HT-29 (cell line): ENCODE results near the gene CFLAR. TPM values are rescaled to one million over a fixed set of nuclear protein-coding genes. Genes with fewer than 3 reads are reported as not detected.
"Not testable (repeated sequence)": the region's sequence is repeated elsewhere in the genome, so short reads cannot be mapped to it uniquely, and the experiment has no call there.

Experiments
- DNase-seq: peaks from one replicate; pipeline ENCODE4 v3.0.0-alpha.2; 2015; ENCODE audit warnings: low spot score
- total RNA-seq: library from RNA; depleted of rRNA; stranded (reverse); fragments of >200 nt; shearing (Covaris generic); gene quantifications from 2 replicates; pipeline ENCODE4 v1.2.3, GENCODE V29; 2014; rRNA removed

Gene CFLAR
- total RNA-seq, result 30.6 and 41.2 TPM in 2 replicates

- DNase-seq, result peak; percentile 84
Observed at GRCh38 chr2:201116115-201116958, at the start of gene CFLAR. CFLAR (plus strand) TSS chr2:201116164; CDS start chr2:201129866, 13,702 bp downstream.

- DNase-seq, result peak; percentile 52
Observed at GRCh38 chr2:201070948-201071478, 45.0 kb upstream of the CFLAR start.

GRCh38 chr2:201071479-201072200 is 44.3 kb upstream of the CFLAR start, which contains the start of the genes HYCC2 and NDUFB3:
HYCC2 (minus strand) TSS chr2:201071671; CDS start chr2:201024009, 47,662 bp downstream.
NDUFB3 (plus strand) TSS chr2:201072001; CDS start chr2:201078883, 6,882 bp downstream.
- peak; percentile 97 for DNase-seq

- DNase-seq, result no peak
Observed at GRCh38 chr2:201072201-201072530, 43.8 kb upstream of the CFLAR start.

GRCh38 chr2:201073071-201073470 is 42.9 kb upstream of the CFLAR start:
- DNase-seq, result no peak

- DNase-seq, result no peak
Observed at GRCh38 chr2:201074996-201075395, 41.0 kb upstream of the CFLAR start.

- DNase-seq, result no peak
Observed at GRCh38 chr2:201084863-201085262, 31.1 kb upstream of the CFLAR start.

GRCh38 chr2:201090574-201090973 is 25.4 kb upstream of the CFLAR start:
- no peak for DNase-seq

- DNase-seq, result no peak
Observed at GRCh38 chr2:201093573-201093972, 22.4 kb upstream of the CFLAR start.

- DNase-seq, result no peak
Observed at GRCh38 chr2:201100497-201100896, 15.5 kb upstream of the CFLAR start.

GRCh38 chr2:201105759-201106158 is 10.2 kb upstream of the CFLAR start:
- DNase-seq, result no peak

- no peak for DNase-seq
Observed at GRCh38 chr2:201107624-201108023, 8.3 kb upstream of the CFLAR start.

GRCh38 chr2:201108341-201108740 is 7.6 kb upstream of the CFLAR start:
- DNase-seq, result no peak

- no peak for DNase-seq
Observed at GRCh38 chr2:201109186-201109585, 6.8 kb upstream of the CFLAR start.

- no peak for DNase-seq
Observed at GRCh38 chr2:201110615-201111014, 5.3 kb upstream of the CFLAR start.

- DNase-seq, result no peak
Observed at GRCh38 chr2:201111096-201111495, 4.9 kb upstream of the CFLAR start.

- no peak for DNase-seq
Observed at GRCh38 chr2:201114350-201114749, 1.6 kb upstream of the CFLAR start.

- DNase-seq, result no peak
Observed at GRCh38 chr2:201114846-201115245, 1.1 kb upstream of the CFLAR start.

- DNase-seq, result peak; percentile 84
Observed at GRCh38 chr2:201116959-201117734, 1.2 kb downstream of the CFLAR start.

- not testable (repeated sequence) for DNase-seq
Observed at GRCh38 chr2:201117735-201118094, 1.8 kb downstream of the CFLAR start.

GRCh38 chr2:201118121-201118960 is 2.4 kb downstream of the CFLAR start:
- peak; percentile 94 for DNase-seq
